PFSK-1 (cell line): ENCODE measurements around the gene HEPACAM.

Experiments
- FOXP2 ChIP-seq: optimal IDR thresholded peaks from 2 replicates; pipeline ENCODE3; 2011; ENCODE audit warnings: borderline replicate concordance, control low read depth, inconsistent platforms; ENCODE audit not compliant: insufficient read depth; ENCODE audit errors: extremely low read length, extremely low read depth
- POLR2AphosphoS5 ChIP-seq: IDR thresholded peaks from 2 replicates; pipeline ENCODE4 v1.6.1; 2012; ENCODE audit warnings: low read depth, mild to moderate bottlenecking, control low read depth, low read length, moderate library complexity
- SIN3A ChIP-seq: IDR thresholded peaks from 2 replicates; pipeline ENCODE4 v1.6.1; 2012; ENCODE audit warnings: mild to moderate bottlenecking, low read length, moderate library complexity, borderline replicate concordance; ENCODE audit not compliant: insufficient read depth
- TAF1 ChIP-seq: IDR thresholded peaks from 2 replicates; pipeline ENCODE4 v1.6.1; 2012; ENCODE audit warnings: low read length, control low read depth, borderline replicate concordance; ENCODE audit not compliant: insufficient read depth
- TF ChIP-seq, protein P1 (sequence below), 2 experiments: IDR thresholded peaks; 2 replicates each; pipeline versions ENCODE4 v1.6.1 to v1.8.0; 2011 to 2012; ENCODE audit warnings: low read depth in 2 of 2, low read length in 2 of 2, control low read depth in 1 of 2, inconsistent platforms in 1 of 2, mild to moderate bottlenecking in 1 of 2, moderate library complexity in 1 of 2; ENCODE audit not compliant: insufficient read depth in 1 of 2

The HEPACAM gene

DNA sequence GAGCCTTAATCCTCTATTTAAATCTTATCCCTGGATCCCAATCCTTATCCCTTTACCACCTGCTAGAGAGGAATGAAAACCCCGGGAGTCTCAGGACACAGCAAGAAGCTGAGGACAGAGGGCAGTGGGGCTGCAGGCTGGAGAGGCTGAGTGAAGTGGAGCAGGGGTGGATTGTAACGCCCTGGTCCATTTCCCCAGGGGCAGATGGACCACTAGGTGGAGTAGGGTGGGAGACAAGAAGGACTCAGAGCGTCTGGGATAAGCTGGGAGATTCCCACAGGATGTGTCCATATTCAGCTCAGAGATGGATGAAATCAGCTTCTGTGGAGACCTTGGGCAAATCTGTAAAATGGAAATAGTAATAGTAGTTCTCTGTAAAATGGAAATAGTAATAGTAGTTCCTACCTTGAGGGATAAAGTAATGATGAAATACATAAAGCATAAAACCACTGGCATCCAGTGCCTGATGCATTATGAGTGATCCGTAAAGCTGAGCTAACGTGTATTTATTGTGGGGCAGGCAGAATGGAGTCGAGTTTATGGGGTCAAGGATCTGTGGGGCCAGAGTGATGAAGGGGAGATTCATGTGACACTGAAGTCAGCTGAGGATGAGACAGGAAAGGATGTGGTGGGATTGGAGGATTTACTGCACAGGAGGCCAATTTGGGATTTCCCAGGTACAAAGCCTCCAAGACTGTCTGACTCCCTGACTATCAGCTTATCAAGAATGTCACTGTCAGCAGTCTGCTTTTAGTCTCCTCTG lies 36.3 kb downstream of the HEPACAM start:
- TF ChIP-seq POLR2AphosphoS5, result no peak
- TF ChIP-seq SIN3A, result no peak
- no peak for TF ChIP-seq TAF1
- TF ChIP-seq FOXP2, result no peak
- TF ChIP-seq, protein P1, sequence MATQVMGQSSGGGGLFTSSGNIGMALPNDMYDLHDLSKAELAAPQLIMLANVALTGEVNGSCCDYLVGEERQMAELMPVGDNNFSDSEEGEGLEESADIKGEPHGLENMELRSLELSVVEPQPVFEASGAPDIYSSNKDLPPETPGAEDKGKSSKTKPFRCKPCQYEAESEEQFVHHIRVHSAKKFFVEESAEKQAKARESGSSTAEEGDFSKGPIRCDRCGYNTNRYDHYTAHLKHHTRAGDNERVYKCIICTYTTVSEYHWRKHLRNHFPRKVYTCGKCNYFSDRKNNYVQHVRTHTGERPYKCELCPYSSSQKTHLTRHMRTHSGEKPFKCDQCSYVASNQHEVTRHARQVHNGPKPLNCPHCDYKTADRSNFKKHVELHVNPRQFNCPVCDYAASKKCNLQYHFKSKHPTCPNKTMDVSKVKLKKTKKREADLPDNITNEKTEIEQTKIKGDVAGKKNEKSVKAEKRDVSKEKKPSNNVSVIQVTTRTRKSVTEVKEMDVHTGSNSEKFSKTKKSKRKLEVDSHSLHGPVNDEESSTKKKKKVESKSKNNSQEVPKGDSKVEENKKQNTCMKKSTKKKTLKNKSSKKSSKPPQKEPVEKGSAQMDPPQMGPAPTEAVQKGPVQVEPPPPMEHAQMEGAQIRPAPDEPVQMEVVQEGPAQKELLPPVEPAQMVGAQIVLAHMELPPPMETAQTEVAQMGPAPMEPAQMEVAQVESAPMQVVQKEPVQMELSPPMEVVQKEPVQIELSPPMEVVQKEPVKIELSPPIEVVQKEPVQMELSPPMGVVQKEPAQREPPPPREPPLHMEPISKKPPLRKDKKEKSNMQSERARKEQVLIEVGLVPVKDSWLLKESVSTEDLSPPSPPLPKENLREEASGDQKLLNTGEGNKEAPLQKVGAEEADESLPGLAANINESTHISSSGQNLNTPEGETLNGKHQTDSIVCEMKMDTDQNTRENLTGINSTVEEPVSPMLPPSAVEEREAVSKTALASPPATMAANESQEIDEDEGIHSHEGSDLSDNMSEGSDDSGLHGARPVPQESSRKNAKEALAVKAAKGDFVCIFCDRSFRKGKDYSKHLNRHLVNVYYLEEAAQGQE (IDR thresholded peaks at IDR 0.05; ENCODE audit: insufficient read depth in 1 of 2, low read depth in 2 of 2, low read length in 2 of 2), result no peak

- TF ChIP-seq SIN3A, result no peak; the same call in 1 of the 2 replicates
- TF ChIP-seq, protein P1 (IDR thresholded peaks at IDR 0.05; ENCODE audit: insufficient read depth in 1 of 2, low read depth in 2 of 2, low read length in 2 of 2), result peak in 1 of 2 experiments; percentile 80; a peak in 2 of 4 replicates
- peak; percentile 43; the same call in 1 of the 2 replicates for TF ChIP-seq POLR2AphosphoS5
- TF ChIP-seq TAF1, result peak; percentile 56; the same call in 1 of the 2 replicates
- peak; percentile 68 for TF ChIP-seq FOXP2
Observed at GRCh38 chr11:124898711-124899110, 37.1 kb downstream of the HEPACAM start.

DNA sequence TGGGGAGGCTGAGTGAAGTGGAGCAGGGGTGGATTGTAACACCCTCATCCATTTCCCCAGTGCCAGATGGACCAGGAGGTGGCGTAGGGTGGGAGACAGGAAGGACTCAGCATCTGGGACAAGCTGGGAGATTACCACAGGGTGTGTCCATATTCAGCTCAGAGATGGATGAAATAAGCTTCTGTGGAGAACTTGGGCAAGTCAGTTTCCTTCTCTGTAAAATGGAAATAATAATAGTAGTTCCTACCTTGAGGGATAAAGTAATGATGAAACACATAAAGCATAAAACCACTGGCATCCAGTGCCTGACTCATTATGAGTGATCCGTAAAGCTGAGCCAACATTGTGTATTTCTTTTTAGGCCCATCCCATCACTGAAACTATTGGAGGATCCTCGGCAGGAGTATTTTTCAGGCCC lies 37.6 kb downstream of the HEPACAM start:
- TF ChIP-seq TAF1 (no peak), FOXP2 (no peak), POLR2AphosphoS5 (no peak), SIN3A (no peak)
- TF ChIP-seq, protein P1 (IDR thresholded peaks at IDR 0.05; ENCODE audit: insufficient read depth in 1 of 2, low read depth in 2 of 2, low read length in 2 of 2), result no peak

GRCh38 chr11:124897674-124898262 lies 38.1 kb downstream of the HEPACAM start, which contains the start of gene ROBO4:
ROBO4 (minus strand) TSS chr11:124897865; CDS start chr11:124897795, 70 bp downstream.
- TF ChIP-seq TAF1 (no peak), POLR2AphosphoS5 (no peak), FOXP2 (no peak), SIN3A (no peak)
- TF ChIP-seq, protein P1 (IDR thresholded peaks at IDR 0.05; ENCODE audit: insufficient read depth in 1 of 2, low read depth in 2 of 2, low read length in 2 of 2), result no peak
